K562 (cell line): ENCODE data around the gene C16orf95. TPM values are rescaled to one million over a fixed set of nuclear protein-coding genes. Genes with fewer than 3 reads are reported as not detected.

Source experiments
- ATAC-seq: fragments of 200-7000 bp; cut with Tn5 transposase; 3 replicates; pipeline ENCODE4 v1.9.1; 2020; ENCODE audit warnings: moderate library complexity
- BruUV-seq: library from RNA; stranded (reverse); fragments of 400-500 nt; replicated peaks from 2 replicates; lab custom pipeline; 2021; lab: Mats Ljungman, UMichigan
- CTCF ChIA-PET: fragments of 300-600 bp; formaldehyde crosslinking; extraction: SDS; loops from one replicate; lab custom pipeline; 2021; ENCODE audit warnings: low intra/inter-chr PET ratio; lab: Yijun Ruan, JAX
- POLR2A ChIA-PET: fragments of 300-600, 350-650 bp; sonication (Branson Sonifier 250); formaldehyde crosslinking; extraction: SDS; loops from one replicate; lab custom pipeline; 2021; ENCODE audit warnings: antibody characterized with exemption, inconsistent platforms; lab: Yijun Ruan, JAX
- DNase-seq, 4 experiments: peaks; one replicate each; pipeline versions ENCODE4 v3.0.0 to v3.0.0-alpha.2; 2011 to 2018; ENCODE audit warnings: low spot score in 3 of 4, mixed read lengths in 3 of 4; ENCODE audit errors: extremely low read depth in 1 of 4
- FAIRE-seq: peaks from 2 replicates; lab custom pipeline; 2011; peaks lifted over from hg19 to GRCh38; lab: Jason Lieb, UNC
- H2AFZ ChIP-seq: 2 replicates; pipeline ENCODE4 v1.6.0; 2011; ENCODE audit warnings: low read depth, low read length, control low read depth, inconsistent platforms
- H3K27ac ChIP-seq: fragments of 200-600 bp; 3 replicates; pipeline ENCODE4 v1.8.0; 2011; ENCODE audit warnings: low read depth, mild to moderate bottlenecking, control low read depth, inconsistent platforms, low read length, moderate library complexity, mixed read lengths; ENCODE audit errors: extremely low read depth
- H3K27me3 ChIP-seq, 2 experiments: fragments of 300-600 bp in 1 of 2; 2 replicates in 1 of 2; 3 replicates in 1 of 2; pipeline versions ENCODE4 v1.6.0 to v1.8.0; 2011; ENCODE audit warnings: inconsistent platforms in 2 of 2, low read length in 2 of 2, mild to moderate bottlenecking in 1 of 2, mixed read lengths in 1 of 2, moderate library complexity in 1 of 2; ENCODE audit not compliant: control insufficient read depth in 2 of 2, insufficient read depth in 2 of 2
- H3K36me3 ChIP-seq: fragments of 300-600 bp; 3 replicates; pipeline ENCODE4 v1.8.0; 2011; ENCODE audit warnings: mild to moderate bottlenecking, low read length, inconsistent platforms; ENCODE audit not compliant: control insufficient read depth, insufficient read depth
- H3K4me1 ChIP-seq, 2 experiments: fragments of 200-600 bp in 1 of 2; replicated peaks in 1 of 2; 2 replicates in 1 of 2; 3 replicates in 1 of 2; pipeline versions ENCODE4 v1.5.1 to v1.8.0; 2011; ENCODE audit warnings: inconsistent platforms in 2 of 2, low read length in 2 of 2, mild to moderate bottlenecking in 1 of 2, mixed read lengths in 1 of 2, moderate library complexity in 1 of 2; ENCODE audit not compliant: control insufficient read depth in 2 of 2, insufficient read depth in 2 of 2
- H3K4me2 ChIP-seq: 2 replicates; pipeline ENCODE4 v1.6.1; 2011; ENCODE audit warnings: low read length, control low read depth, inconsistent platforms, mixed read lengths; ENCODE audit not compliant: insufficient read depth
- H3K4me3 ChIP-seq: fragments of 200-600 bp; sonication (generic), shearing (Covaris generic); 2 replicates; pipeline ENCODE4 v1.5.1; 2016; ENCODE audit warnings: control low read depth, inconsistent platforms
- H3K79me2 ChIP-seq: fragments of 200-600 bp; 3 replicates; pipeline ENCODE4 v1.8.0; 2011; ENCODE audit warnings: low read length, inconsistent platforms; ENCODE audit not compliant: control insufficient read depth, insufficient read depth
- H3K9ac ChIP-seq, 2 experiments: 2 replicates each; pipeline versions ENCODE4 v1.6.0 to v1.6.1; 2011; ENCODE audit warnings: low read depth in 2 of 2, low read length in 2 of 2, control low read depth in 1 of 2, inconsistent platforms in 1 of 2, mild to moderate bottlenecking in 1 of 2, mixed read lengths in 1 of 2; ENCODE audit not compliant: insufficient read depth in 1 of 2
- H3K9me1 ChIP-seq: one replicate; pipeline ENCODE4 v1.6.0; 2011; ENCODE audit warnings: inconsistent platforms, mild to moderate bottlenecking, low read length, moderate library complexity; ENCODE audit not compliant: control insufficient read depth, insufficient read depth
- H3K9me3 ChIP-seq: replicated peaks from 2 replicates; pipeline ENCODE4 v1.5.1; 2011; ENCODE audit warnings: low read depth, low read length, inconsistent platforms; ENCODE audit not compliant: control insufficient read depth, insufficient read depth
- H4K20me1 ChIP-seq: replicated peaks from 2 replicates; pipeline ENCODE4 v1.6.1; 2011; ENCODE audit warnings: low read length, inconsistent platforms, mixed read lengths; ENCODE audit not compliant: control insufficient read depth, insufficient read depth
- CREB1 ChIP-seq, 2 experiments: sonication (generic) in 1 of 2; formaldehyde crosslinking in 1 of 2; IDR thresholded peaks; 2 replicates each; pipeline versions ENCODE4 v1.6.1 to v1.8.0; 2012 to 2022; ENCODE audit warnings: inconsistent platforms in 1 of 2, mild to moderate bottlenecking in 1 of 2, missing genetic modification reagents in 1 of 2, moderate library complexity in 1 of 2
- DNMT1 ChIP-seq: fragments of 450-650 bp; IDR thresholded peaks from 2 replicates; pipeline ENCODE4 v1.6.1; 2016; ENCODE audit warnings: antibody characterized with exemption, mild to moderate bottlenecking
- ERF ChIP-seq: fragments of 450-650 bp; formaldehyde crosslinking; IDR thresholded peaks from 2 replicates; pipeline ENCODE4 v1.4.0; 2020; ENCODE audit warnings: mild to moderate bottlenecking, mixed read lengths
- FOS ChIP-seq: IDR thresholded peaks from 3 replicates; pipeline ENCODE4 v1.6.1; 2011; ENCODE audit not compliant: insufficient read length; ENCODE audit errors: extremely low read depth
- FOXA3 ChIP-seq, 2 experiments: fragments of 450-650 bp in 1 of 2; sonication (generic) in 1 of 2; formaldehyde crosslinking; IDR thresholded peaks in 1 of 2; conservative IDR thresholded peaks in 1 of 2; 2 replicates each; pipeline versions ENCODE4 v1.4.0 to v1.8.0; 2020 to 2022; ENCODE audit warnings: mild to moderate bottlenecking in 2 of 2, missing genetic modification reagents in 1 of 2
- MECOM ChIP-seq: fragments of 250-450 bp; sonication (Bioruptor Pico); IDR thresholded peaks from 2 replicates; pipeline ENCODE4 v1.8.0; 2022; ENCODE audit warnings: inconsistent platforms
- MED1 ChIP-seq: sonication (generic); formaldehyde crosslinking; IDR thresholded peaks from 2 replicates; pipeline ENCODE4 v1.8.1; 2023; ENCODE audit warnings: missing genetic modification reagents, borderline replicate concordance
- NFE2 ChIP-seq: IDR thresholded peaks from 2 replicates; pipeline ENCODE4 v1.6.1; 2014; ENCODE audit warnings: antibody characterized with exemption, low read depth
- NFYB ChIP-seq: IDR thresholded peaks from 2 replicates; pipeline ENCODE4 v1.6.1; 2011; ENCODE audit warnings: mild to moderate bottlenecking, moderate library complexity; ENCODE audit not compliant: insufficient read length; ENCODE audit errors: extremely low read depth
- NR4A1 ChIP-seq, 2 experiments: fragments of 250-450 bp in 1 of 2; fragments of 450-650 bp in 1 of 2; sonication (Bioruptor Pico) in 1 of 2; IDR thresholded peaks; 2 replicates each; pipeline versions ENCODE4 v1.4.0 to v1.6.1; 2016 to 2020; ENCODE audit warnings: mild to moderate bottlenecking in 2 of 2, missing compliant biosample characterization in 1 of 2, missing genetic modification characterization in 1 of 2, moderate library complexity in 1 of 2
- PTRF ChIP-seq: fragments of 450-650 bp; IDR thresholded peaks from 2 replicates; pipeline ENCODE4 v1.6.1; 2016; ENCODE audit warnings: mild to moderate bottlenecking, missing genetic modification characterization, missing compliant biosample characterization
- ZNF134 ChIP-seq: fragments of 250-450 bp; sonication (Bioruptor Pico); conservative IDR thresholded peaks from 2 replicates; pipeline ENCODE4 v1.4.0; 2020
- ZNF79 ChIP-seq: fragments of 250-450 bp; sonication (Bioruptor Pico); IDR thresholded peaks from 2 replicates; pipeline ENCODE4 v1.4.0; 2020; ENCODE audit warnings: low read depth, mild to moderate bottlenecking, moderate library complexity
- WGBS: fragments of 100-300 bp; shearing (Covaris generic); methylation state at CpG from one replicate; pipeline ENCODE4 v1.1.6; 2016; ENCODE audit warnings: low coverage, mixed read lengths; ENCODE audit not compliant: insufficient coverage; ENCODE audit errors: missing lambda C conversion rate; 5-methylcytosine and 5-hydroxymethylcytosine counted together
- in situ Hi-C: fragments of 300-500 bp; cut with MboI; formaldehyde crosslinking; loops from 4 replicates; pipeline ENCODE4 v1.15.0; 2018; ENCODE audit warnings: inconsistent platforms, mixed read lengths
- intact Hi-C: fragments of 100-400 bp; cut with micrococcal nuclease; formaldehyde crosslinking; loops from 2 replicates; pipeline ENCODE4 v1.14.2; 2022
- polyA plus RNA-seq, 8 experiments: library from polyadenylated mRNA; depleted of rRNA in 4 of 8; stranded (reverse) in 5 of 8; unstranded in 3 of 8; fragments of >200 nt; fragmentation: Nextera tagmentation in 2 of 8; fragmentation: Illumina TruSeq in 1 of 8; extraction: Ambion mirVana in 2 of 8; extraction: Trizol in 1 of 8; gene quantifications; 2 replicates each; pipeline versions ENCODE4 v1.2.1 to v1.2.3, GENCODE V29; 2011 to 2014; ENCODE audit warnings: inconsistent platforms in 1 of 8, missing spikeins in 1 of 8
- total RNA-seq, 7 experiments: library from RNA; depleted of rRNA in 6 of 7; stranded (reverse); fragments of >200 nt in 6 of 7; fragmentation: Illumina TruSeq in 2 of 7; extraction: Trizol in 2 of 7; gene quantifications; 2 replicates each; pipeline versions ENCODE4 v1.2.1 to v1.2.3, GENCODE V29; 2011 to 2021; ENCODE audit warnings: low replicate concordance in 1 of 7

The C16orf95 gene
- total and polyA plus RNA-seq, 9 of the 15 experiments (the other 6 are each of a cell fraction or from before 2014, with no cell fraction given), result 6.5 to 20.5 (median 9.4) TPM

GRCh38 chr16:87330257-87330624, 13.0 kb upstream of the C16orf95 start:
- Histone ChIP-seq H3K36me3 (peaks cover 69% of the 10 kb centered on the region; the same call in 2 of the 3 replicates), H3K4me3 (no peak overlapping the region), H3K4me1 (peaks cover 0 to 8% of the 10 kb centered on the region in 2 experiments; a peak in 2 of 5 replicates), H3K27me3 (no peaks in the 10 kb centered on the region), H3K79me2 (no peaks in the 10 kb centered on the region), H3K4me2 (no peak overlapping the region), H4K20me1 (peaks cover 11% of the 10 kb centered on the region; the same call in 1 of the 2 replicates), H2AFZ (no peak overlapping the region), H3K9me1 (peaks cover 3% of the 10 kb centered on the region), H3K9me3 (no peaks in the 10 kb centered on the region), H3K27ac (no peak overlapping the region), H3K9ac (no peak overlapping the region)
- WGBS, result 93% methylated on average over 10 of the region's 11 CpGs
- FAIRE-seq, result no peak
- in situ Hi-C loops, result no loop called here
- DNase-seq, result no peak
- ATAC-seq, result no peak
- TF ChIP-seq ZNF134 (CRISPR knock-in tag), result no peak
- TF ChIP-seq ERF (CRISPR knock-in tag), result no peak
- TF ChIP-seq NFYB, result no peak
- no peak for TF ChIP-seq PTRF (tag)
- TF ChIP-seq FOS, result no peak
- TF ChIP-seq MED1, result no peak
- TF ChIP-seq DNMT1, result no peak
- no peak for TF ChIP-seq ZNF79 (CRISPR knock-in tag)
- no peak for TF ChIP-seq MECOM (CRISPR knock-in tag)
- TF ChIP-seq NR4A1 (CRISPR knock-in tag; IDR thresholded peaks at IDR 0.05), result no peak
- TF ChIP-seq NR4A1 (tag; IDR thresholded peaks at IDR 0.05), result no peak
- TF ChIP-seq FOXA3 (CRISPR knock-in tag; conservative IDR thresholded peaks at IDR 0.05 in 1 of 2, IDR thresholded peaks at IDR 0.05 in 1 of 2), result no peak
- TF ChIP-seq CREB1 (IDR thresholded peaks at IDR 0.05), result no peak
- no peak for TF ChIP-seq CREB1 (CRISPR knock-in tag; IDR thresholded peaks at IDR 0.05)
- TF ChIP-seq NFE2, result no peak
- ChIA-PET POLR2A (interaction anchor here (3.8 kb wide), 1 partner anchor 12 kb away, joined by 15 read pairs; no protein-coding TSS in a partner anchor), CTCF (no interaction called here)
- intact Hi-C loops, result no loop called here
- no TSS peak for BruUV-seq
